HG03354 (cell line): Measurements from ENCODE around the gene ST8SIA6.

ENCODE experiments used
- ATAC-seq: cut with Tn5 transposase; IDR thresholded peaks from one replicate; pipeline ENCODE4 v1.9.1; 2021; ENCODE audit warnings: mild to moderate bottlenecking; ENCODE audit not compliant: unreplicated experiment, poor library complexity, severe bottlenecking

The ST8SIA6 gene

DNA sequence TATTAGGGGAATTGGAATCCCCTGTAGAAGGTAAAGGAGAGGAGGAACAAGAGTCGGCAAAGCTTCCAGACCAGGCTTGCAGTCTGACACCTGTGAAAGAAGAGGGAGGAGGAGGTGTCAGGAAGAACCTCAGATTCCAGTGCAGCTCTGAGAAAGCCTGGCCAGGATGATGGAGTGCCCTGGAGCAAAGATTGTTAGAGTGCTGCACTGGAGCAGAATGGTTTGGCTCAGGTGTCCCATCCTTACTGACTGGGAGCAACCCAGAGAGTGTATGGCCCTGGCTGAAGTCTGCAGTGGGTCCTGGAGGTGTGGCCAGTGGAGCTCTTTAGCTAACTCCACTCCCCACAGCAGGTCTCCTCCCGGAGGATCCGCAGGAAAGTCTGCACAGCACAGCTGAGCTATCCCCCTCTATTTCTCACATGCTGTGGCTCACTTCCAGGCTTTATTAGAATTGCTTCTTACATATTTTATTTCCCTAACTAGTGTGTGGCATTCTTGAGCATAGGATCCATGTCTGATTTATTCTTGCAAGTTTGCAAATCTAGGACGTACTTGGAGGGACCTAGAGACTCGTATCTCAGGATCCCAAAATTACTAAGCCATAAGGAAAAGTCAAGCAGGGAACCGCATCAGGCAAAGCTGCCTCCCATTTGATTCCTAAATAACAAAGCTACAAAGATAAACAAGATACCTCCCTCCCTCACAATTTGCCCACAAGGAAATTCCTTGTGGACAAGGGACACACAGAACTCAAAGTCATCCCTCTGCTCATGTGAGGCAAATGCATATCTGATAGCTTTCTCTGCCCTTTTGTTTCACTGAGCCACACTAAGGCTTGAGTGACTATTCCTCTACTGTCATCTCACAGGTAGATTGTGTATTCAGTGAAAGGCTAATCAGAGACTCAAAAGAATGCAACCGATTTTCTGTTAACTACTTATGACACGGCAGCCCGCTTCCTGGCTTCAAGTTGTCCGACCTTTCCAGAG, 167.5 kb downstream of the ST8SIA6 start:
- ATAC-seq, result no peak

DNA sequence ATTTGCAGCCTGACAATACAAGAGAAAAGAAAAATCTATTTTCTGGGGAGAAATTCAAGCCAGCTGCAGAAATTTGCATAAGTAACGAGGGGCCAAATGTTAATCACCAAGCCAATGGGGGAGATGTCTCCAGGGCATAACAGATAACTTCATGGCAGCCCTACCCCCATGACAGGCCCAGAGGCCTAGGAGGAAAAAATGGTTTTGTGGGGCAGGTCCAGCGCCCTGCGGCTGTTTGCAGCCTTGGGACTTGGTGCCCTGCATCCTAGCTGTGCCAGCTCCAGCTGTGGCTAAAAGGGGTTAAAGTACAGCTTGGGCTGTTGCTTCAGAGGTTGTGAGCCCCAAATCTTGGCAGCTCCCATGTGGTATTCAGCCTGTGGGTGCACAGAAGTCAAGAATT, 172.1 kb downstream of the ST8SIA6 start:
- ATAC-seq, result no peak

DNA sequence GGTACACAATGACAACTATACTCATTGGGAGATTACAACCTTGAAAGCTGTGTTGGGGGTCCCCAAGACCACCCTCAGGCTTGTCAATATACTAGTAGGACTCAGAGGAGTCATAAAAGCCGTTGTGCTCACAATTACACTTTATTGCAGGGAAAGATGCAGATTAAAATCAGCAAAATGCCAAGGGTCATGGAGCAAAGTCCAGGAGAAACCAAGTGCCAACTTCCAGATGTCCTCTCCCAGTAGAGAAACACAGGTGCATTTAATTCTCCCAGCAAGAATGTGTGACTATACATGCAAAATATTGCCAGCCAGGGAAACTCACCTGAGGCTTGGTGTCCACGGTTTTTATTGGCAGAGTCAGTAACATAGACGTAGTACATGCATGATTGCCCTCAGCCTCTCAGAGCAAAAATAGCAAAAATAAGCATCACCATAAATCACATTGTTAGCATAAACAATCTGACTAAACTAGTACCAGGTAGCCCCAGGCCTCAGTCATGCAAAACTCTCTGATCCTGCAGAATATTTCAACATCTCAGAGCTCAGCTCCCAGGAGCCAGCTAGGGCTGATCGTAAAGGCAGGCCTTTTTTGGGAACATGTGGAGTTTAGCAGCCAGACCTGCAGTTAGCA, 175.7 kb downstream of the ST8SIA6 start:
- no peak for ATAC-seq

DNA sequence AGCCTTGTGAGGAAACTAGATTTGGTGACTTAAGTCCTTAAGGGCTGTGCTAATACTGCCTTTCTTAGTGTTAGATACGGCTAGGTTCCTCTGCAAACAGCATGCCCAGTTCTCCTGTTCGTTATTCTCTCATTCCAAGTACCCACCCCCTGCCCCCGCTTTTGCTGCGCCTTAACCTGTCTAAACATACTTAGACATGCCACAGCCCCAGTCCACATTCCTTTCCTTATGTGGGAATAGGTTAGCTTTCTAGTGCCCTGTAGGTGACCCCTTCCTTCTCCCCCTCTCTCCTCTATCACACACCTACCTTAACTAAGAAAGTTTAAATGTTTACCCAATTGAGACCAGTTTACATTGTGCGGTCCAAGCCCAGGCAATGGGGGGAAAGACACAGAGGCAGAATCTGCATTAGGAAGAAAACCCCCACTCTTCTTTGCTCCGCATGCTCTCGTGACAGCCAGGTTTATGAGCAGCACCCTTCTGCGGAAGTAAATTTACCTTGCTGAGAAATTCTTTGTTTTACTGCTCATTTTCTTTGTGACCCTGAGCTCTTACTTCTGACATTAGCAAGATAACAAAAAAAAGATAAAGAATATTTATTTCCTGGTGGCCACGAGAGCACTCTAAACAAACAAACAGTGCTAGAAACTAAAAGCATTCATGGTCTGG, 177.5 kb downstream of the ST8SIA6 start:
- ATAC-seq, result no peak

DNA sequence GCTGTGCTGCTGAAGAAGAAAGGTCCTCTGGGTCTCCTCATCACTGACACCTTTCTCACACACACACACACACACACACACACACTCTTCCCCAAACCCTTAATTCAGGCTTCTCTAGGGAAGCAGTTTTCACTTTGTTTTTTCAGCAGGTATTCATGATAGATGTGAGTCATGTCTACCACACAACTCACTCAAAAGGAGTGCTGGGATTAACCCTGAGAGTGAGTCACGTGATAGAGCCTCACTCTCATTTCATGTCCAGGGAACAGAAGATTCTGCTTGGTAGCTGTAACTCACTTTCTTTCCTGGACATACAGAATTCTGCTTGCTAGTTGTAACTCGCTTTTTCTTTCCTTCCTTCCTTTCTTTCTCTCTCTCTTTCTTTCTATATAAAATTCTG, 181.0 kb downstream of the ST8SIA6 start:
- no peak for ATAC-seq

DNA sequence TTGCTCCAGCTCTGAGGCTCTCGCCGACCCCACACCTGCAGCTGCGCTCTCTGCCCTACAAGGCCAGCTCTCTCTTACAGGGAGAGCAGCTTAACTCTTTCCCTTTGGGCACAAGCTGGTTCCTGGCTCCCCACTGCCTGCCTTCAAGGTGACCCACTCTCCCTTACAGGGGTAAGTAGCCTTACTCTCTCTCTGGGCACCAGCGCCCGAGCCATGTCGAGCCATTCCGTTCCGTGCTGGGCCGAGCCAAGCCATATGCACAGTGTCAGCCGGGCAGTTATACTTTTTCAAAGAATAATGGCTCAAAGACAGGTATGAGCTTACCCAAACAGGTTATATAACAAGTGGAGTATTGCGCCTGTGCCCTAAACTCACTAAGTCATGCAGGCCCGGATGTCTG, 181.7 kb downstream of the ST8SIA6 start:
- ATAC-seq, result no peak
